22Rv1 (cell line): Measurements from ENCODE around the gene LMAN2L.

Source experiments
- H3K27ac ChIP-seq: fragments of 450-650 bp; 2 replicates; pipeline ENCODE4 v1.5.1; 2017
- ZFX ChIP-seq: fragments of 450-650 bp; IDR thresholded peaks from 2 replicates; pipeline ENCODE4 v1.6.1; 2017; ENCODE audit warnings: antibody characterized with exemption, borderline replicate concordance
- TF ChIP-seq, protein P1 (sequence below): fragments of 450-650 bp; IDR thresholded peaks from 2 replicates; pipeline ENCODE4 v1.5.1; 2017; ENCODE audit warnings: mild to moderate bottlenecking

Gene LMAN2L

DNA sequence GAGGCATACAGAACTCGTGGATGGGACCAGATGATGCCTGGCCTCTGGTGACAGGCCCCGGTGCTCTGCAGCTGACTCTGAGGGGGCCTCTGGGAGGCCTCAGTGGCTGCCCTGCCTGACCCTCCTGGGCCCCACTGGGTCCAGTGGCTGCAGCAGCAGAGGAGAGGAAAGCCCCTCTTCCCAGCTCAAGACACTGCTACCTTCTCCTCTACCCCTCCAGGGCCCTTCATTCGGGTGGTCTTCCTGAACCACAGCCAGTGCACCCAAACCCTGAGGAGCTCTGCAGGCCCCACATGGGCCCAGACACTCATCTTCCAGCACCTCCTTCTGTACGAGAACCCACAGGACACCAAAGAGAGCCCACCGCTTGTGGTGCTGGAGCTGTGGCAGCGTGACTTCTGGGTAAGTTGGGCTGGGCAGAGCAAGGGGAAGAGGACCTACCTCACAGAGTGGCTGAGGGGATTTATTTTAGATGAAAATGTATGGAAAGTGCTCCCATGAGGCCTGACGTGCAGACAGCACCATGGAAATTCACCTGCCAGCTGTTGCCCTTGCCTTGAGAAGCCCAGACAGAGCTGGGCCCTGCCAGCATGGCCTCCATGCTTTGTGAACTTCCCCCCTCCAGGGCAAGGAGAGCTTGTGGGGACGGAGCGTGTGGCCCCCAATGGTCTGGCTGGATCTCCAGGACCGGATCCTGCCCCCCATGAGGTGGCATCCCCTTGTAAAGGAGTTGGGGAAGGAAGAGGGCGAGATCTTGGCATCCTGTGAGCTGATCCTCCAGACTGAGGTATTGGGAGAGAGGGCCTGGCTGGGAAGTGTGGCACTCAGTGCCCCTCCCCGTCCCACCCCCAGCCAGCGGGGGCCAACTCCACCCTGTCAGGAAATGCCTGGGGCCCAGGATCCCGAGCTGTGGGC, 46.3 kb downstream of the LMAN2L start:
- no peak for TF ChIP-seq ZFX
- TF ChIP-seq, protein P1, sequence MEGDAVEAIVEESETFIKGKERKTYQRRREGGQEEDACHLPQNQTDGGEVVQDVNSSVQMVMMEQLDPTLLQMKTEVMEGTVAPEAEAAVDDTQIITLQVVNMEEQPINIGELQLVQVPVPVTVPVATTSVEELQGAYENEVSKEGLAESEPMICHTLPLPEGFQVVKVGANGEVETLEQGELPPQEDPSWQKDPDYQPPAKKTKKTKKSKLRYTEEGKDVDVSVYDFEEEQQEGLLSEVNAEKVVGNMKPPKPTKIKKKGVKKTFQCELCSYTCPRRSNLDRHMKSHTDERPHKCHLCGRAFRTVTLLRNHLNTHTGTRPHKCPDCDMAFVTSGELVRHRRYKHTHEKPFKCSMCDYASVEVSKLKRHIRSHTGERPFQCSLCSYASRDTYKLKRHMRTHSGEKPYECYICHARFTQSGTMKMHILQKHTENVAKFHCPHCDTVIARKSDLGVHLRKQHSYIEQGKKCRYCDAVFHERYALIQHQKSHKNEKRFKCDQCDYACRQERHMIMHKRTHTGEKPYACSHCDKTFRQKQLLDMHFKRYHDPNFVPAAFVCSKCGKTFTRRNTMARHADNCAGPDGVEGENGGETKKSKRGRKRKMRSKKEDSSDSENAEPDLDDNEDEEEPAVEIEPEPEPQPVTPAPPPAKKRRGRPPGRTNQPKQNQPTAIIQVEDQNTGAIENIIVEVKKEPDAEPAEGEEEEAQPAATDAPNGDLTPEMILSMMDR, result no peak
- no peak overlapping the region for H3K27ac ChIP-seq

DNA sequence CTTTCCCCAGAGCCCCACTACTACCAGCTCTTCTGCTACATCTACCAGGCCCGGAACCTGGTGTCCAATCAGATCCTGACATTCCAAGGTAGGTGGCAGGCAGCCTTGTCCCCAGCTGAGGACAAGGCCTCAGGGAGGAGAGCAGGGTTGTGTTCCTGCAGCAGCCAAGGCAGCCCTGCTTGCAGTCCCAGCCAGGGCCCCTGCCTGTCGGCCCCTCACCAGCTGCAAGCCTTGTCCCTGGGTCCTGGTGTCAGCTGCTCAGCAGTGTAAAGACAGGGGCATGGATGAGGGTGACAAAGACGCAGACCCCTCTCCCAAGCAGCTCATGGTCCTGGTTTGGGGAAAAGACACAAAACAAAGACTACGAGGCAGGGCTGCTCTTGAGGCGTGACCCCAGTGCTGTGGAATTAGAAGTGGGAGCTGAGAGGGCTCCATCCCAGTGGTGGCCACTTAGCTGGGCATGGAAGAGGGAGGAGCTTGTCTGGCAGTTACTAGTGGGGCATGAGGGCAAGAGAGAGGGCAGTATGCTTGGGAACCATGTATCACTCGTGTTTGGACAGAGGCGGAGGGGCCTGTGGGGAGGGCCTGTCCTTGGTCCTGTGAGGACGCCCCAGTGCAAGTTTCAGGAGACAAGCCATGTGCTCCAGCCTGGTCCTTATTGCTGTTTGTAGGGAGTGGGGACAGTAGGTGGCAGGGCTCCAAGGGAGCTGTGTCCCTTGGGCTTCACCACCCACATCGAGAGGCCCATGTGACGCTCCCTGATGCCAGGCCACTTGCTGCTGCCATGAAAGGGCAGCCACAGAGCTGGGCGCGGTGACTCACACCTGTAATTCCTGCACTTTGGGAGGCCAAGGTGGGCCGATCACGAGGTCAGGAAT, 47.5 kb downstream of the LMAN2L start:
- no peak overlapping the region for H3K27ac ChIP-seq
- no peak for TF ChIP-seq ZFX
- TF ChIP-seq, protein P1, result no peak

DNA sequence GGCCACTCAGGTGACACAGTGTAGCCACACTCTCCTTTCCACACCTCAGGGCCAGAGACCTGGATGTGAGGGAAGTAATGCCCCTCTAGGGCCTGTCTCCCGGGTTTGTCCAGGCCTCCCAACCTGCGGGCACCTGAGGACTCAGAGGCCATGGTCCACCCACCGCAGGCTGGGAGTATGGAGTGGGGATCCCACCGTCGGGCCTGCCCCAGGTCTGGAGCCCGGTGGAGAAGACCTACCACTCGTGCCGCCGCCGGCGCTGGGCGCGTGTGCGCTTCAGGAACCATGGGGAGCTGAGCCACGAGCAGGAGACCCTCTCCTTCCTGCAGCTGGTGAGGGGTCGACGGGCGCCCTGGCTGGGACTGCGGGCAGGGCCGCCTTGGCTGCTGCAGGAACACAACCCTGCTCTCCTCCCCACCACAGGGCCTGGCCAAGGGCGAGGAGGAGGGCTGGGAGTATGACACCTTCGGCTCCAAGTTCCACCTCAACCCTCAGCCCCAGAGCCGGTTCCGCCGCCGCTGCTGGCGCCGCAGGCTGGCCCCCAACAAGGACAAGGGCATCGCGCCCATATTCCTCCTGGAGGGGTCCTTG, 48.7 kb downstream of the LMAN2L start:
- no peak for TF ChIP-seq ZFX
- TF ChIP-seq, protein P1, result no peak
- H3K27ac ChIP-seq, result no peak overlapping the region

DNA sequence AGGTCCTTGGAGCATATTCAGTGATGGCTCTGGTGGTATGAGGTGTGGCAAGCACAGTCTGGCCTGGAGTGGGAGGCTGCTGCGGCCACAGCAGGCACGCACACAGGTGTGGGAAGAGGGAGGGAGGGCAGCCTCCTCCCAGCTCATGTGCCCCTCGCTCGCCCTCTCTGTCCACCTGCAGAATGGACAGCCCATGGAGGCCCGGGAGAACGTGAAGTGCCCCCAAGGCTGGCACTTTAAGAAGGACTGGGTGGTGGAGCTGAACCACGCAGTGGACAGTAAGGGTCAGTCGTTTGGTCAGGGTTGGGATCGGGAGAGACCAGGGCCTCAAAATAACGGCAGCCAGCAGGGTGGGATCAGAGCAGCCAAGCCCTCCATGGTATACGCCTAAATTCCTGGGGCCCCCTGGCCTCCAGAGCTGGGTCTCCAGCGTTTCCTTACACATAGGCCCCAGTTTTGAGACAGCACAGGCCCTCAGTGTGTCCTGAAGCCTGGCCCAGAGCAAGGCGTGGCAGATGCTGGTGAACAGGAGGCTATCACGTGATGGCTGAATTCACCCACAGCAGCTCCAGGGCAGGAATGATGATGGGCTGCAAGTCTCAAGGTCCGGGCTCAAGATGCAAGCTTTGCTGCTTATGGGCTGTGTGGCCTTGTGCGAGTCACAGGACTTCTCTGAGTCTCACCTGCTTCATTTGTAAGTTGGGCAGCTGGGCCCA, 49.4 kb downstream of the LMAN2L start:
- TF ChIP-seq, protein P1, result no peak
- no peak for TF ChIP-seq ZFX
- no peak overlapping the region for H3K27ac ChIP-seq

DNA sequence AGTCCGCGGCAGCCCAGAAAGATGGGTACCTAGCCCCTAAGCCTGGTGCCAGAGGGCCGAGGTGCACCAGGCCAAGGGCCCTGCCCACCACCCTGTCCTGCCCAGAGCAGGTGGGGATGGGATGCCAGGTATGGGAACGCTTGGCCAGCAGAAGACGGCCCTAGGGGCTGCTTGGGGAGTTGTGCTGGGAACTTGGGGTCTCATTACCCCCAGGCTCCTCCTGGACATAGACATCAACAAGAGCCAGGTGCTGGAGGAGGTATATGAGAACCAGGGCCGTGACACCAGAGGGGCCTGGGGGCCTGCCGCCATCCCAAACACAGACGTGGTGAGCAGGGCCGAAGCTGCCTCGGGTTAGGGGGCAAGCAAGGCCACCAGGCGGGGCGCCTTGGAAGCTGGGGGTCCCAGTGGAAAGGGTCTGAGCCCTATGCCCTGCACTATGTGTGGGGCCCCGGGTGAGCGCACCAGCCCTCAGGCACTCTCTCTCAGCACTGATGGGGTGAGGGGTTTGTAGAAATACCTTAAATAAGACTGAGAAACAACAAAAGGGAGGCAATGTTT, 50.4 kb downstream of the LMAN2L start:
- no peak overlapping the region for H3K27ac ChIP-seq
- TF ChIP-seq, protein P1, result no peak
- TF ChIP-seq ZFX, result no peak

DNA sequence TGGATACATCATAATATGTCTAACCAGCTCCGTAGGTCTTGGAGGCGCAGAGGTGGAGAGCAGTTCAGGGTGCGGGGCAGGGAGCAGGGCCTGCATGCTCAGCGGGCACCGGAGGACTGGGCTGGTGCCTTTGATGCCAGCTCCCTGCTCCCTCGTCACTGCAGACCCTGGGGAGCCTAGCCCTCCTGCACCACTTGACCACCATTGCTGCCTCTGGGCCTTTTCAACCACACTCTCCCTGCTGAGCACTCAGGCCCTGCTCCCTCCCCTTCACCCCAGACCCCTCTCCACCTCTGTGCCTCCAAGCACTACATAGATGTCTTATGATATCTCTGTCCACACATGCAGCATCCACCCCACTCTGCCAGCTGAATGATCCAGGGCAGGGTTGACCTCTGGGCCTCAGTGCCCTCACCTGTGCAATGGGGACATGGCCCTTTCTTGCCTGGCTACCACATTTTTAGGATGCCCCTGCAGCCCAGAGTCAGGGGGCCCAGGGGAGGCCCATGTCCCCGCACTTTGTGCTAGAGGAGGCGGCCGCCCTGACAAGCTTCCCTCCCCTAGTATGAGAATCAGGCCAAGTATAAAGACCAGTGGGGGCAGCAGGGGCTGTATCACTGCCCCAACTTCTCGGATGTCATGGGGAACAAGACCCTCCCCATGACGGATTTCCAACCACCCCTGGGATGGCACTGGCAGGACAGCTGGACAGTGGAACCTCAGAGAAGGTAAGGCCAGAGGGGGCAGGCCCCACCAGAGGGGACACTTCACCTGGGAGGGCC, 51.0 kb downstream of the LMAN2L start:
- no peak overlapping the region for H3K27ac ChIP-seq
- TF ChIP-seq ZFX, result no peak
- TF ChIP-seq, protein P1, result no peak
